ENCODE measurements around the gene TXNIP.

Gene TXNIP

GRCh38 chr1:146010126-146010738, 13.9 kb upstream of the TXNIP start:
- no peak for DNase-seq

GRCh38 chr1:146007489-146008133, 11.2 kb upstream of the TXNIP start:
- no peak for DNase-seq

- DNase-seq: no peak
Observed at GRCh38 chr1:146001709-146002108, 5.3 kb upstream of the TXNIP start.

GRCh38 chr1:145999321-146000024, 3.1 kb upstream of the TXNIP start:
- peak; percentile 20 for DNase-seq

- peak; percentile 16 for DNase-seq
Observed at GRCh38 chr1:145997718-145998023, 1.3 kb upstream of the TXNIP start.

GRCh38 chr1:145997016-145997717, 788 bp upstream of the TXNIP start:
- no peak for DNase-seq

- DNase-seq: no peak
Observed at GRCh38 chr1:145995964-145996432, 381 bp downstream of the TXNIP start.

- no peak for DNase-seq
Observed at GRCh38 chr1:145995148-145995881, 1.1 kb downstream of the TXNIP start.

GRCh38 chr1:145994391-145995120, 1.8 kb downstream of the TXNIP start:
- DNase-seq: no peak

- DNase-seq: no peak
Observed at GRCh38 chr1:145993618-145994390, 2.6 kb downstream of the TXNIP start.

- no peak for DNase-seq
Observed at GRCh38 chr1:145992958-145993617, 3.3 kb downstream of the TXNIP start.

- DNase-seq: no peak
Observed at GRCh38 chr1:145992502-145992936, 3.9 kb downstream of the TXNIP start.

GRCh38 chr1:145991735-145992412, 4.5 kb downstream of the TXNIP start:
- DNase-seq: peak; percentile 34

- DNase-seq: no peak
Observed at GRCh38 chr1:145990249-145990855, 6.0 kb downstream of the TXNIP start.

- DNase-seq: no peak
Observed at GRCh38 chr1:145988773-145989172, 7.6 kb downstream of the TXNIP start.

GRCh38 chr1:145987926-145988325, 8.5 kb downstream of the TXNIP start:
- no peak for DNase-seq

GRCh38 chr1:145986551-145986950, 9.8 kb downstream of the TXNIP start:
- no peak for DNase-seq

- peak; percentile 69 for DNase-seq
Observed at GRCh38 chr1:145985502-145986439, 10.6 kb downstream of the TXNIP start.

- no peak for DNase-seq
Observed at GRCh38 chr1:145985129-145985501, 11.3 kb downstream of the TXNIP start.

All from DMS 273 treated with DMSO at 0.1 percent for 48 hours (cell line).